HG02981 (cell line): ENCODE measurements around the gene VPREB3.
A peak's percentile ranks its signal among the peaks of the same experiment; 100 is the strongest.

ENCODE experiments used
- ATAC-seq: cut with Tn5 transposase; IDR thresholded peaks from one replicate; pipeline ENCODE4 v1.9.1; 2021; ENCODE audit warnings: mild to moderate bottlenecking, moderate library complexity; ENCODE audit not compliant: unreplicated experiment

Gene VPREB3

DNA sequence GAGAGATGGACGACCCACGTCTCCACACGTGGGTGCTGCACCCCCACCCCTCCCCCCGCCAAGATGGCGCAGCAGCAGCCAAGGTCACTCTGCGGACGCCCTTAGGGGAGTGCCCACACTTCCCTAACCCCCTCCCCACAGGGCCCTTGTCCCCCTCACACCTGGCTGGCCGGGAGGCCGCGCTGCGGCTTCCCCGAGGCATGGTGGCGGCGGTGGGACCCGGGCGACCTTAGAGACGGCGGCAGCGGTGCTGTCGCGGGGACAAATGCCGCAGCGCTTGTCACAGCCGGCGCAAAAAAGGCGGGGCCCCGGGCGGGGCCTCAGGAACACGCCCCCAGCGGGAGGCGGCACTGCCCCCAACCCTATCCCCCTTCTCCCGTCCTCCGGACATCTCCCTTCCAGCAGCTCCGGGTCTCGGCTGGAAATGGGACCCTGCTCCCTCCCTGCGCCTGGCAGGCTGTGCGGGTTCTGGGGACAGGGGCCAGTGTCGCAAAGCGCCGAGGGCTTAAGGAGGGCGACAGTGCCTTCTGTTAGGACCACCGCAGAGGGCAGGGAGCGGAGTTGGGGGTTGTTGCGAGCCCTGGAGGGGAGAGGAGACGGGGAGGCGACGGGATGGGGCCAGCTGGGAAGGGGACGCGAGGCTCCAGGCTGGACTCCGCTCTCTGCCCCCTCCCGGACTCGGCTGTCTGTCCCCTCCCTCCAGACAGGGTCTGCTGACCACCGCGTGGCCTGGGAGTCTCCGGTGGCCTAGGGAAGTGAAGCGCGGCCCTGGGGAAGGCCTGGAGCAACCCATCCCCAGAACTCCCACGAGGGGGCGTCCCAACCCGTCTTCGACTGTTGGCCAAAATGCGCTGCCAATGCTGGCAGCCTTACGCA, 13.7 kb upstream of the VPREB3 start, which contains the start of gene CHCHD10:
Gene CHCHD10 (minus strand): TSS at position 300 of the 876 bp plus-strand sequence. CDS start 98 bp downstream, at position 202.
- ATAC-seq = no peak

DNA sequence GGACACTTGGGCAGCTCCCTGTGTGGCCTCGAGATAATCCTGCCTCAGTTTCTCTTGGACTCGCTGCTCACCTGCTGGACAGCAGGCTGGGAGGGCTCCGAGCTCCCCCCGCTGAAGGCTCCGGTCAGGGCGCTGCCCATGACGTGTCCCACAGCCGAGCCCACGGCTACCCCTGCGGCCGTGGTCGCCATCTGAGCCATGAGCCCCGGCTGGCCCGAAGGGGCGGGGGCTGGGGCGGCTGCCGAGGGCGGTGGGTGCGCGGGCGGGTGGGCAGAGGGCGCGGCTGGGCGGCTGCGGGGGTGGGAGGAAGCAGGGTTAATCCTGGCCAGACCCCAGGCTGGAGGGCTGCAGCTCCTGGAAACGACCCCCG, 13.1 kb upstream of the VPREB3 start:
- ATAC-seq = no peak

DNA sequence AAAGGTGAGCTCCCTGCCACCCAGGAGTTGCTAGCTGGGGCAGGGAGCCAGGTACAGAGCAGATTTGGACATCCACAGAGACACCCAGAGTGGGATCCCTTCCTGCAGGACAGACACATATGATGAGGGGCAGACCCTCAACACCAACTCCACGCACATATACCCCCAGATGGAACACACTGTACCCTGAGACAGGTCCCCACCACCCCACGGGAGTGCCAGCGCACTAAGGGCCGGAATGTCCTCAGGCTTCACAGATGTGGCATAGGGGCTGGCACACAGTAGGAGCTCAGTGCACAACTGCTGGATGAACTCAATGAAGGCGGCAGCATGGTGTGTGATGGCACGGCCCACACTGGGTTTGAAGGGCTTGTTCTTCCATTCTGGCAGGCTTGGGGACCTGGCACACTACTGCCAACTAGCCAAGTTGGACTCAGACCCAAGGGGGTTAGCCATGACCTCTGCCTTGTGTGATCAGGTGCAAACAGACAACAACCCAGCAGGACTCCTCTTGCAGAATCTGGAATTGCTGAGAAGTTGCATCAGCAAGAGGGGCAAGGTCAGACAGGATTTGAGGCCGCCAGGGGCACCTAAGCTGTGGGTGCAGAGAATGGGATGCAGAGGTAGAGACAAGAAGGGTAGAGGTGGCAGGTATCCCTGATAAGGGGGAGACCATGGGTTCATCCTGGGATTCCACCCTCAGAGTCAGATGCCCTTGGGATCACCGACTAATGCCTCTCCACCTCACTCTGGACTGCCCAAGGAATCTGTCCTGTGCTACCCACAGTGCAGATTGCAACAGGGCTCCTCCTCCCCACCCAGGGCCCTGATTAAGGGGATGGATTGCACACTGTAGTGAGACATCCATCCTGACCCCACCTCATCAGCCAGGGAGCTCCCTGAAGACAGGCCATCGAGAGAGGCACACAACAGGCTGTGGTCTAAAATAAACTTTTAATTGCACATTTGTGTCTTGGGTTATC, 11.0 kb upstream of the VPREB3 start:
- ATAC-seq = no peak

DNA sequence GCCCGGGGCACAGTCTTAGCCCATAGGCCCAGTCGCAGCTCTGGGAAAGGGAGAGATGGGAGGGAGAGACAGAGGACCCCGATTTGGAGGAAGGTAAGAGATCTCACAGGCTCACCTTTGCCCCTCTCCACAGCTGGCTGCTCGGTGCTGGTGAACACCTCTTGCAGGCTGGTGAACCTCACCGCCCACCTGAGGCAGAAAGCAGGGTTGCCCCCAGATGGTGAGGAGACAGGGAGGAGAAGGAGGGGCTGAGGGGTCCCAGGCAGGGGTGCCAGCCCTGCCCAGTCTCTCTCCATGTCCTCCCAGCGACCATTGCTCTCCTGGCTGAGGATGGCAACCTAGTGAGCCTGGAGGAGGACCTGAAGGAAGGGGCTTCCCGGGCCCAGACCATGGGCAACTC, 9.7 kb upstream of the VPREB3 start:
- no peak for ATAC-seq

DNA sequence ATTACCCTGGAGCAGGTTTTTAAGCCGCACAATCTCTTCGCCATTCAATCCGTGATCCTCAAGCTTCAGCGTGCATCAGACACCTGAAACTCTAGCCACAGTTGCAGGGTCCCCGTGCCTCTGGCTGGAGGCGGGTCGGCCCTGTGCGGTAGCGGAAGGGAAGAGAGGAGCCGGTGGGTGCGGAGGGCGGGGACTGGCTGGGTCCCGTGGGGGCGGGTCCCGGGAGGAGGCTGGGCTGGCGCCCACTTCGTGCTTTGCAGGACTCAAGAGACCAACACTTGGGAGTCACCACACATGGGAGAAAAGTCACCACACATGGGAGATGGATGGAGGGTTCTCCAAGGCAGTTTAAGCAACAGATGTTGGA, 9.3 kb upstream of the VPREB3 start:
- no peak for ATAC-seq

DNA sequence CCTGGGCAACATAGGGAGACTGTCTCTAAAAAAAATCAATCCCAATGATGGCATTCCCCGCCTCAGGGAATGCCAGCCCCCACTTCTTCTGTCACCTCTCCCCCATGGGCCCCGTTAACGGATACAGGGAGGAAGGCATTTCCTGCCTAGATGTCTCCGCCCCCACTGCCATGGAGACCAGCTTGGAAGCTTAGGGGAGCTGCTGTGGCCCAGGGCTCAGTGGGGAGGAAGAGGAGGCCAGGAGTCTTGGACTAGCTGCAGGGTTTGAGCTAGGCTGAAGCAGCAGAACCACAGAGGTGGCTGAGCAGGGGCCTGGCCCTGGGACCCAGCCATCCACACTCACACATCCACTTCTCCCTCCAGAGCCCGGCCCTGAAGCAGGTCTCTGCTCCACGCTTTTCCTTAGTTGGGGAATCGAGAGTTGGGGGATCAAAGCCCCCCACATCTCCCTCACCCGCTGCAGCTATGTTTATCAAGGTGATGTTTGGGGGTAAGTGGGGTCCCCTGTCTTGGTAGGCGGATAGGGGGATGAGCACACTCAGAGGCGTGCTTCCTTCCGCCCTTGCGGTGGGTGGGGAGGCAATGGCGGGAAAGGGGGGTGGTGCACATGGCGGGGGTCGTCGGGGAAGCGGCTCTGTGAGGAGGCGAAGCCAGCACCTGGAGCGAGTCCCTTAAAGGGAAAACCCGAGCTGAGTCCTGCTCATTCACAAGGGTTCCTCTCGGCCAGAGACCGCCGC, 8.8 kb upstream of the VPREB3 start, which contains the start of gene C22orf15:
Gene C22orf15 (plus strand): TSS at position 149 of the 737 bp plus-strand sequence. CDS start 317 bp downstream, at position 466.
- no peak for ATAC-seq

DNA sequence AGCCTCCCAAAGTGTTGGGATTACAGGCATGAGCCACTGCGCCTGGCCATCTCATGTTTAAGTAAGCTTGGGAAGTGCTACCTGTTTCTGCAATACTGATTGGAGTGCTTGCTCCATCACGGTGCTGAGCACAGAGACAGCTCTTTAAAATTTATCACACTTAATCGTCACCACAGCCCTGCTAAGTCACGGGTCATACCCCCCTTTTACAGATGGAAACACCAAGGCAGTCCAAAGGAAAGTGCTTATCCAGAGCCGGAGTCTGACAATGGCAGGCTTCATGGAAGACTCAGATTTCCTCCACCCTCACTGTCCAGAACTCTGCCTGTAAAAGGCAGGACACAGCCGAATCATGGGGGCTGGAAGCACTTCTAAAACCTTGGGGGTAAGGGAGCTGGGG, 5.8 kb upstream of the VPREB3 start:
- no peak for ATAC-seq

DNA sequence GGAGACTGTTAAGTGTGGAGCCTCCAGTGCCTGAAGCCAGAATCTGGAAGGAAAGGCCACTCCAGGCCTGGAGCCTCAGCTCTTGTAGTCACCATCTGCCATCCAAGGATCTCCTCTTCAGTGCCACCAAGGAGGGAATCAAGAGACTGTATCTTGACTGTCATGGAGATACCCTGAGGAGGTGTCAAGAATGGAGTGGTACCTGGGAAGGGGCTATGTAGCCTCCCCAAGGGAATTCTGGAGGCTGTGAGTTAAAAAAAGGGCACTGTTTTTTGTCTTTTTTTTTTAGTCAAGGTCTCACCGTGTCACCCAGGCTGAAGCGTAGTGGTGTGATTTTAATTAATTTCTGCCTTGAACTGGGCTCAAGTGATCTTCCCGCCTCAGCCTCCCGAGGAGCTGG, 5.3 kb upstream of the VPREB3 start:
- ATAC-seq = no peak

DNA sequence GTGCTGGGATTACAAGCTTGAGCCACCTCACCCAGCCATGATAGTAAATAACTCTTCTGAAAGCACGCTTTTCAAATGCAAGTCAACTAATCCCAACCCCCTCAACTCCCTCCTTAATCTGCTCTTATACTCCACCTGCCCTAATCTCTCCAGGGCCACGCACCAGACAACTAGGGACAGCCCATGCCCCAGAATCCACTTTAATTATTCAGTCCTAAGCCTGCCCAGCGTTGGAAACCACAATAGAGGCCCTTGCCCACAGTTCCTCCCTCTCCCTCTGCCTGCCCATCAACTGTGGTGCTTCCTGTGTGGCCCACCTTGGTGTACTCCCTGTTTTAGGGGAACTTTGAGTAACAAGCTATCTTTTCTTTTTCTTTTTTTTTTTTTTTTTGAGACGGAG, 2.7 kb upstream of the VPREB3 start:
- no peak for ATAC-seq

DNA sequence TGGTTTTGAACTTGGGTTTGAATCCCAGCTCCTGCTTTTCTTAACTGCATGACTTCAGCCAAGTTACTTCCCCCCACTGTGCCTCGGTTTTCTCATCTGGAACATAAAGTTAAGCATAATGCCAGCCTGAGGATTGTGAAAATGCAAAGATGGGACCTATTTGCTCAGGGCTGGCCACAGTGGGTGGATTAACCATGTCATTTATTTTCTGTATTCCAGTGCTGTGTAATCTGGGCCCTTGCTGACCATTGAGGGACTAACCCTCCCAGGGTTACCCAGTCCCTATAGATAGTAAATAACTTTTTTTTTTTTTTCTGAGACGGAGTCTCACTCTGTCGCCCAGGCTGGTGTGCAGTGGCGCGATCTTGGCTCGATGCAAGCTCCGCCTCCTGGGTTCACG, 1.5 kb upstream of the VPREB3 start:
- no peak for ATAC-seq

DNA sequence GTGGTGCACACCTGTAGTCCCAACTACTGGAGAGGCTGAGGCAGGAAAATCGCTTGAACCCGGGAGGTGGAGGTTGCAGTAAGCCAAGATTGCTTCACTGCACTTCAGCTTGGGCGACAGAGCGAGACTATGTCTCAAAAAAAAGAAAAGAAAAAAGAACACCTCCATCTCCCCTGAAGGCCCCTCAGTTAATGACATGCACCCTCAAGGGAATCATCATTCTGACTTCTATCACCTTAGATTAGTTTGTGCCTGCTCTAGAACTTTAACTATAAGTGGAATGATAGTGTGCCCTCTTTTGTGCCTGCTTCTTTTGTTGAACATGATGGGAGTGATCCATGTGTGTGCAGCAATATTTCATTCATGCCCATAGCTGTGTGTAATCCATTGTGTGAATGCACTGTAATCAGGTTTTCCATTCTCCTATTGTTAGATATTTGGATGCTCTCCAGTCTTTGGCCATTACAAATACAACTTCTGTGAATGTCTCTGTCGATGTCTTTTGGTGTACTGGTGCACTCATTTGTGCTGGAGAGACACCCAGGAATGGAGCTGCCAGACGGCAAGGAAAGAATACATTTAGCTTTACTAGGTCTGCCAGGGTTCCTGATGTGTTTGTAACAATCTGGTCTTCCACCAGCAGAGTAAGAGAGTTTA, 883 bp upstream of the VPREB3 start:
- no peak for ATAC-seq

DNA sequence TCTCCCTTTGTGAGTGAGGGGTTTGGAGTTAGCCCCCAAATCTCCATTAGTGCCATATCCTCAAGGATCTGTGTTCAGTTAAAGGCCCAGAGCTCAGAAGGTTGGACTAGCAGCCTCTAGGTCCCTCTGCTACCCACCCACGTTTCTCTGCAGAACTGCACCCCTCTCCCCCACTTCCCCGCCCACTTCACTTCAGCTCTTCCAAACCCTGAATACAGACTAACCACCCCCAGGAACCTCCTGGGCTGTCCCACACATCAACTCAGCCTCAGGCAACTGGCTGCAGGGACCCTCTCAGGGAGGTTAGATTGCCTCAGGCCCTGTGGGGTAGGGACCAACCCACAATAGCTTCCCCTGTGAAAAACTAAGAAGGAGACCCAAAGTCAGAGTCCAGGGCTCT, 840 bp downstream of the VPREB3 start:
- no peak for ATAC-seq

DNA sequence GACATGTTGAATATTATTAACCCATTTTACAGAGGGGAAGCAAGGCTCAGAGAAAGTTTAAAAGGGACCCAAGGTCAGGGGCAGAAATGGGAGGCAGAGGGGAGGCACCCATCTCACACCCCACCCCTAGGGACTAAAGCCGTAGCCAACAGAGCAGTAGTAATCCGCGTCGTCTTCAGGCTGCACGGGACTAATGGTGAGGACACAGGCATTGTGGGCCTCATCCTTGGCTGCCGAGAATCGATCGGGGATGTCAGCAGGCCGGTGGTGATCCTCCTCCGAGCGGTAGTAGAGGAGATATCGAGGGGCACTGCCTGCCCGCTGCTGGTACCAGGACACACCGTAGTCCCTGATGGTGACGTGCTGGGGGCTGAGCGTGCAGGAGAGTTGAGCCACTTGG, 1.5 kb downstream of the VPREB3 start:
- no peak for ATAC-seq

DNA sequence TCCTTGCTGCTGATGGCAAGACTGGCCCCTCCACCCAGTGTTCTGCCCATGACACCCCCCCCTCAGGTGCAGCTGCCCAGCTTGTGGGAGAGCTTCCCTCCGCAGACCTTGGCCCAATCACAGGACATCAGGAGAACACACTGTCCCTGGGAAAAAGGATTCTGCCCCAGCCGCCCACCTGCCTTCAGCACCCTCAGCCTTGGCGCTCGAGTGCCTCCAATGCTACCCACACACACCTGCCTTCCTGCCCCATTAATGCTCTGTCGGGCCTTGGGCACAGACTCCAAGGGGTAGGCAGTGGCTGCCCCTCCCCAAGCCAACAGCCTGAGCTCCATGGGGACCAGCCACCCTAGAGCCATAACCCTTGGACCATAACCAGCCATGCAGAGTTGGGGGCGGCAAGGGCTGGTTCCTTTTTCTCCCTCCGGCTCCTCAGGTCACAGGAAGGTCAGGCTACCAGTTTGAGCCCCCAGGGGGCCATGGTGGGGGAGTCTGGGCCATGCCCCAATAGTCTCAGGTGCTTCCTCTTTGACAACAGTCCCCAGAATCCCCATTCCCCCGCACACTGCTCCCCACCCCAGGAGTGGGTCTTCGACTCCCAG, 2.0 kb downstream of the VPREB3 start:
- no peak for ATAC-seq

DNA sequence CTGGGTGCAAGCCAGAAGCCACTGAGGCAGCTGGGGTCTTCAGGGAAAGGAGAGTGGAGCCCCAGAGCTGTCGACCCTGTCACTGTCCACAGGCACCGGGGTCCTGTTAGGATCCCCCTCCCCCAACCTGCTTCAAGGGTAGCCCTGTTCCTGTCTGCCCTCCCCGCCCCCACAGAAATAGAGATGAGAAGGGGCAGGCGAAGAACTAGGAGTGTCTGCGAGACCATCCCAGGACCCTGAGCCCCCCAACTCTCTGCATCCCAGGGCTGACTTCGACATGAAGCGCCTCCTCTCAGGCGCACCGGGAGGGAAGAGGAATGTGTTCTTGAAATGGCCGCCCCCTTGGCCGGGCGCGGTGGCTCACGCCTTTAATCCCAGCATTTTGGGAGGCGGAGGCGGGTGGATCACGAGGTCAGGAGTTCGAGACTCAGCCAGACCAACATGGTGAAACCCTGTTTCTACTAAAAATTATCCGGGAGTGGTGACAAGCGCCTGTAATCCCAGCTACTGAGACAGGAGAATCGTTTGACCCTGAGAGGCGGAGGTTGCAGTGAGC, 2.7 kb downstream of the VPREB3 start:
- no peak for ATAC-seq

DNA sequence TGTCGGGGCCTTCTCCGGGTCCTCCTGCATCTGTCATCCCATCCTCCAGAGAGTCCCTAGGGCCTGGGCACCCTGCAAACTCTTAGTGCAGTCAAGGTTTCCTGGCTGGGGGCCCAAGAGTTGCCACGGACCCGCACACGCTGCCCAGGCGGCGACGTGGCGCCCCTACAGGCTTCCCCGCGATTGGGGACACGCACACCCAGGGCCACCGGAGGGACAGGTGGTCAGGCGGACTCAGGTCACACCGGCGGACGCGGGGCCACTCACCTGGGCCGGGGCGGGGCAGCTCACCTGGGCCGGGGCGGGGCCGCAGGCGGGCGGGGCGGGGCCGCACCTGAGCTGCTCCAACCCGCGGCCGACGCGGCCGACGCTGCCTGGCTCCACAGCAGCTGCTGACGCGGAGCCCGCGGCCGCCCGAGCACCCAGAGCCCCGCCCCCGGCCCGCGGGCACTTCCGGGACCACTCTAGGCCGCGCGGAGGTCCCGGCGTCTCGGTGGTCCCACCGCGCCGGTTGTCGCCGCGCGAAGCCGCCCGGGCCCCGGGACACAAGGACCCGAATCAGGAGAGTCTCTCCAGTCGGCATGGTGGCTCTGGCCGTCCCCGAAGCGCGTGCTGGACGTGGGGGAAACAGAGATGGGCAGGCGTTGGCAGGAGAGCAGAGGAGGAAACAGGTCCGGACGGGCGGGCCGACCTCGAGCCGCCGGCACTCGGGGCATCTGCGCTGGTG, 3.3 kb downstream of the VPREB3 start, which contains the start of gene ZNF70:
Gene ZNF70 (minus strand): TSS at position 399 of the 727 bp plus-strand sequence. CDS start 5,972 bp downstream, outside the sequence.
- peak; percentile 73 for ATAC-seq

DNA sequence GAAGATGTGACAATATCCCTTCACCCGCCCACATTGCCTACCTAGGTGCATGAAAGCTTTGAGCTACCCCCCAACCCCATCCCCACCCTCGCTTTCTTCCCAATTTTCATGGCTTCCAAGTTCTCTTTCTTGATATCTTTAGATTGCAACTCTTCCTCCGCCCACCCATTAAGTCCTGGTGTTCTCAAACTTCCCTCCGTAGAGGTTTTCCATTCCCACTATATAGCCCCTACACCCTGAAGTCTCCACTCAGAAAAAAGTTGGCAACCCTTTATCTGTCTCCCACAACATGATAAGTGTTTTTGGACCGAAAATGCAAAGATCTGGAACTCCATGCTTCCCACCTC, 3.9 kb downstream of the VPREB3 start:
- ATAC-seq = no peak

DNA sequence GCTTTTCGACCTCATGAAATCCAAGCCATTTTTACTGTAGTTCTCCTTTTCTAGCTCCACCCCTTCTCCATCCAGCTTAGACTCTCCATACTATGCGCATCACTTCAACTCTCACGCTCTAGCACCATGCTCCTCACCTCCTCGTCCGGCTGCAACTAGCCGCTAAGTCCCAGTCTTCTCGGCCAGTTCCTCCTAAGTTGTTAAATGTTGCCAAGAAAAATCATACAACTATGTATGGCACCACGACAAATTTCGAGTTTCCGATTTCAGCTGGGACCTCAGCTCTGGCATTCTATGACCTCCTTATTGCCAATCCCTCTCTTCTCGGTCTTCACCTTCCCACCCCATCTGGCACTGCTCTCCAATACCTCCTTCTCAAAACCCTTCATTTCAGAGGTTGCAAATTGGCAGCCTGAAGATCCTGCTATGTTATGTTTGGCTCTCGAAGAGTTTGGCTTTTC, 4.4 kb downstream of the VPREB3 start:
- ATAC-seq = no peak

DNA sequence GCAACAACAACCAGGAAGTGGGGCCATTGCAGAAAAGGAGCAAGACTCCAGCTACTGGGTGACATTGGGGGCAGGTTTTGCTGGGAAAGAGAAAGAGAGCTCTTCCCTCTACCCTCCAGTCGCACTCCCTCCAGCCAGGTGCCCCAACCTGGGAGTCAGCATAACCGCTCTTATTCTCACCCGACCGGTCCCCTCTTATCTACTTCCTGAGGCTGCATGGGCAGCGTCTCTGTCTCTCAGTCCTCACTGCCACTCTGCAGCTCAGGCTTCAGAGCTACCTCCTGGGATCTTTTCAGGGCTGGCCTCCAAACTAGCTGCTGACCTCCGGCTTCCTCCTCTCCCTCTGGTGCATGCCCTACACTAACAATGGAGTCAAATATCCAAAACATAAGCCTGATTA, 8.4 kb downstream of the VPREB3 start:
- ATAC-seq = no peak
